Stimulated activated CD8-positive, alpha-beta memory T cell treated with anti-CD3 and anti-CD28 coated beads, Interleukin-12 subunit alpha, Interleukin-12 subunit beta, amount 100 ng/mL, for 24 hours (primary cell): Measurements from ENCODE around the gene MGAT4A.

Experiments
- DNase-seq: peaks from one replicate; pipeline ENCODE4 v3.0.0-alpha.2; 2020; ENCODE audit errors: extremely low read depth

Gene MGAT4A

DNA sequence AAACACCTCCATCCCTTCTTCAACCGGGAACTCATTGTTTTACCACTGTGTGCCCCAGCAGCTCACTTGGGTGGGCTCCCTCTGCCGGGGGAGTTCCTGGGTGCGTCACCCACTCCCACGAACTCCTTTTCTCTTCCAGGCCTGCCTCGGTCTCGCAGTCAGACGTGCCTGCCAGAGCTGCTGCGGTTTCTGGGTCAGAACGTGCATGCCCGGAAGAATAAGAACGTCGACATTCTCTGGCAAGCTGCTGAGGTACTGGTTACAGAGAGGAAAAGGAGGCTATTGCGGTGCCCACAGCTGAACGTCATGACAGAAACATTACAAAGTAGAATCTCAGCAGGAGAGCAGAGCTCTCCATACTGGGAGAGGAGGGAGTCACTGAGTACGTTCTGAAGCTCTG lies 158.3 kb downstream of the MGAT4A start:
- no peak for DNase-seq

DNA sequence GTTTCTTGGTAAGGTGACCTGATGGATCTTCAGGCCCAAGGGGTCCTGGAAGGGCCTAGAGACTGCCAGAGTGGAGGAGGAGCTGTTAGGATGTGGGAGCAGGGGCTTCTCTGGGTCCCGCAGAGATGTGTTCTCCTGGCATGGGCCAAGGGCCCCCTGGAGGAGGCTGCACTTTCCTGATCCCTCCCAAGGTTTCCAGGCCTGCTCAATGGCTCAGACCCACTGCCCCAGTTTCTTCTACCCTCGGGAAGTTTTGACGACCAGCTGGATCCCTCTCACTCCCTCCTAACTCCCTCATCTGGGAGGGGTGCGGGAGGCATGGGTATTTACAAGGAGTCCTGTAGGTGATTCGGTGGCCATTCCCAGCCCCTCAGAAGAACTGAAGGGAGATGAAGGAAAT lies 158.7 kb downstream of the MGAT4A start:
- DNase-seq, result no peak

GRCh38 chr2:98571796-98572195 lies 159.1 kb downstream of the MGAT4A start:
- no peak for DNase-seq

- no peak for DNase-seq
Observed at GRCh38 chr2:98571121-98571701, 159.7 kb downstream of the MGAT4A start.

GRCh38 chr2:98570356-98570755 lies 160.6 kb downstream of the MGAT4A start:
- DNase-seq, result no peak

- DNase-seq, result no peak
Observed at GRCh38 chr2:98569915-98570314, 161.0 kb downstream of the MGAT4A start.

- peak; percentile 34 for DNase-seq
Observed at GRCh38 chr2:98569197-98569793, 161.6 kb downstream of the MGAT4A start.
